K562 (cell line): ENCODE results near the gene RASL11A. TPM values are rescaled to one million over a fixed set of nuclear protein-coding genes. Genes with fewer than 3 reads are reported as not detected.

Experiments used
- ATAC-seq: fragments of 200-7000 bp; cut with Tn5 transposase; 3 replicates; pipeline ENCODE4 v1.9.1; 2020; ENCODE audit warnings: moderate library complexity
- BruUV-seq: library from RNA; stranded (reverse); fragments of 400-500 nt; replicated peaks from 2 replicates; lab custom pipeline; 2021; lab: Mats Ljungman, UMichigan
- CTCF ChIA-PET: fragments of 300-600 bp; formaldehyde crosslinking; extraction: SDS; loops from one replicate; lab custom pipeline; 2021; ENCODE audit warnings: low intra/inter-chr PET ratio; lab: Yijun Ruan, JAX
- POLR2A ChIA-PET: fragments of 300-600, 350-650 bp; sonication (Branson Sonifier 250); formaldehyde crosslinking; extraction: SDS; loops from one replicate; lab custom pipeline; 2021; ENCODE audit warnings: antibody characterized with exemption, inconsistent platforms; lab: Yijun Ruan, JAX
- DNase-seq, 4 experiments: peaks; one replicate each; pipeline versions ENCODE4 v3.0.0 to v3.0.0-alpha.2; 2011 to 2018; ENCODE audit warnings: low spot score in 3 of 4, mixed read lengths in 3 of 4; ENCODE audit errors: extremely low read depth in 1 of 4
- FAIRE-seq: peaks from 2 replicates; lab custom pipeline; 2011; peaks lifted over from hg19 to GRCh38; lab: Jason Lieb, UNC
- H2AFZ ChIP-seq: 2 replicates; pipeline ENCODE4 v1.6.0; 2011; ENCODE audit warnings: low read depth, low read length, control low read depth, inconsistent platforms
- H3K27ac ChIP-seq: fragments of 200-600 bp; 3 replicates; pipeline ENCODE4 v1.8.0; 2011; ENCODE audit warnings: low read depth, mild to moderate bottlenecking, control low read depth, inconsistent platforms, low read length, moderate library complexity, mixed read lengths; ENCODE audit errors: extremely low read depth
- H3K27me3 ChIP-seq, 2 experiments: fragments of 300-600 bp in 1 of 2; 2 replicates in 1 of 2; 3 replicates in 1 of 2; pipeline versions ENCODE4 v1.6.0 to v1.8.0; 2011; ENCODE audit warnings: inconsistent platforms in 2 of 2, low read length in 2 of 2, mild to moderate bottlenecking in 1 of 2, mixed read lengths in 1 of 2, moderate library complexity in 1 of 2; ENCODE audit not compliant: control insufficient read depth in 2 of 2, insufficient read depth in 2 of 2
- H3K36me3 ChIP-seq: fragments of 300-600 bp; 3 replicates; pipeline ENCODE4 v1.8.0; 2011; ENCODE audit warnings: mild to moderate bottlenecking, low read length, inconsistent platforms; ENCODE audit not compliant: control insufficient read depth, insufficient read depth
- H3K4me1 ChIP-seq, 2 experiments: fragments of 200-600 bp in 1 of 2; replicated peaks in 1 of 2; 2 replicates in 1 of 2; 3 replicates in 1 of 2; pipeline versions ENCODE4 v1.5.1 to v1.8.0; 2011; ENCODE audit warnings: inconsistent platforms in 2 of 2, low read length in 2 of 2, mild to moderate bottlenecking in 1 of 2, mixed read lengths in 1 of 2, moderate library complexity in 1 of 2; ENCODE audit not compliant: control insufficient read depth in 2 of 2, insufficient read depth in 2 of 2
- H3K4me2 ChIP-seq: 2 replicates; pipeline ENCODE4 v1.6.1; 2011; ENCODE audit warnings: low read length, control low read depth, inconsistent platforms, mixed read lengths; ENCODE audit not compliant: insufficient read depth
- H3K4me3 ChIP-seq: fragments of 200-600 bp; sonication (generic), shearing (Covaris generic); 2 replicates; pipeline ENCODE4 v1.5.1; 2016; ENCODE audit warnings: control low read depth, inconsistent platforms
- H3K79me2 ChIP-seq: fragments of 200-600 bp; 3 replicates; pipeline ENCODE4 v1.8.0; 2011; ENCODE audit warnings: low read length, inconsistent platforms; ENCODE audit not compliant: control insufficient read depth, insufficient read depth
- H3K9ac ChIP-seq, 2 experiments: 2 replicates each; pipeline versions ENCODE4 v1.6.0 to v1.6.1; 2011; ENCODE audit warnings: low read depth in 2 of 2, low read length in 2 of 2, control low read depth in 1 of 2, inconsistent platforms in 1 of 2, mild to moderate bottlenecking in 1 of 2, mixed read lengths in 1 of 2; ENCODE audit not compliant: insufficient read depth in 1 of 2
- H3K9me1 ChIP-seq: one replicate; pipeline ENCODE4 v1.6.0; 2011; ENCODE audit warnings: inconsistent platforms, mild to moderate bottlenecking, low read length, moderate library complexity; ENCODE audit not compliant: control insufficient read depth, insufficient read depth
- H3K9me3 ChIP-seq: replicated peaks from 2 replicates; pipeline ENCODE4 v1.5.1; 2011; ENCODE audit warnings: low read depth, low read length, inconsistent platforms; ENCODE audit not compliant: control insufficient read depth, insufficient read depth
- H4K20me1 ChIP-seq: replicated peaks from 2 replicates; pipeline ENCODE4 v1.6.1; 2011; ENCODE audit warnings: low read length, inconsistent platforms, mixed read lengths; ENCODE audit not compliant: control insufficient read depth, insufficient read depth
- ASH1L ChIP-seq: fragments of 450-650 bp; IDR thresholded peaks from 2 replicates; pipeline ENCODE4 v1.6.1; 2018; ENCODE audit warnings: borderline replicate concordance, mild to moderate bottlenecking, low read depth; ENCODE audit not compliant: partially characterized antibody
- DEAF1 ChIP-seq: fragments of 450-650 bp; formaldehyde crosslinking; IDR thresholded peaks from 2 replicates; pipeline ENCODE4 v1.4.0; 2020; ENCODE audit warnings: mild to moderate bottlenecking, moderate library complexity
- E2F3 ChIP-seq: fragments of 250-450 bp; sonication (Bioruptor Pico); IDR thresholded peaks from 2 replicates; pipeline ENCODE4 v1.4.0; 2020; ENCODE audit warnings: mild to moderate bottlenecking
- FOXP4 ChIP-seq: sonication (generic); formaldehyde crosslinking; IDR thresholded peaks from 2 replicates; pipeline ENCODE4 v1.8.0; 2022; ENCODE audit warnings: mild to moderate bottlenecking, missing genetic modification reagents, borderline replicate concordance
- FUS ChIP-seq: fragments of 200-400 bp; formaldehyde crosslinking; optimal IDR thresholded peaks from 2 replicates; pipeline ENCODE3; 2017; ENCODE audit warnings: low read depth, low read length
- HBP1 ChIP-seq: fragments of 450-650 bp; formaldehyde crosslinking; IDR thresholded peaks from 2 replicates; pipeline ENCODE4 v1.4.0; 2022; ENCODE audit warnings: missing genetic modification characterization
- HDAC2 ChIP-seq: fragments of 450-650 bp; IDR thresholded peaks from 2 replicates; pipeline ENCODE4 v1.6.1; 2016; ENCODE audit warnings: mild to moderate bottlenecking
- HDAC6 ChIP-seq: IDR thresholded peaks from 2 replicates; pipeline ENCODE4 v1.6.1; 2012; ENCODE audit warnings: low read depth, mild to moderate bottlenecking, control low read depth, inconsistent platforms, low read length, moderate library complexity
- MCM7 ChIP-seq, 2 experiments: fragments of 450-650 bp; IDR thresholded peaks; 2 replicates each; pipeline ENCODE4 v1.6.1; 2016 to 2018
- NCOA2 ChIP-seq, 2 experiments: fragments of 450-650 bp; IDR thresholded peaks; 2 replicates each; pipeline ENCODE4 v1.6.1; 2018; ENCODE audit warnings: mild to moderate bottlenecking in 2 of 2, moderate library complexity in 1 of 2; ENCODE audit not compliant: partially characterized antibody in 2 of 2
- NEUROD1 ChIP-seq: fragments of 150-350 bp; IDR thresholded peaks from 2 replicates; pipeline ENCODE4 v1.6.1; 2014; ENCODE audit warnings: borderline replicate concordance, low read length, low read depth; ENCODE audit not compliant: partially characterized antibody
- SMARCA5 ChIP-seq: fragments of 450-650 bp; IDR thresholded peaks from 2 replicates; pipeline ENCODE4 v1.6.1; 2016
- TBL1XR1 ChIP-seq, 2 experiments: IDR thresholded peaks; 2 replicates each; pipeline ENCODE4 v1.6.1; 2012; ENCODE audit warnings: improper control_type of control experiment in 2 of 2, low read length in 2 of 2, mild to moderate bottlenecking in 1 of 2
- THAP12 ChIP-seq: fragments of 250-450 bp; sonication (Bioruptor Pico); IDR thresholded peaks from 2 replicates; pipeline ENCODE4 v1.9.0; 2021; ENCODE audit warnings: mild to moderate bottlenecking, inconsistent platforms
- U2AF1 ChIP-seq: fragments of 200-400 bp; formaldehyde crosslinking; optimal IDR thresholded peaks from 2 replicates; pipeline ENCODE3; 2017; ENCODE audit warnings: mild to moderate bottlenecking, low read depth, low read length, moderate library complexity
- ZNF217 ChIP-seq: sonication (generic); formaldehyde crosslinking; IDR thresholded peaks from 2 replicates; pipeline ENCODE4 v1.8.0; 2022; ENCODE audit warnings: mild to moderate bottlenecking, missing genetic modification reagents
- ZNF75A ChIP-seq: fragments of 450-650 bp; formaldehyde crosslinking; IDR thresholded peaks from 2 replicates; pipeline ENCODE4 v1.4.0; 2020; ENCODE audit warnings: mild to moderate bottlenecking
- ZSCAN29 ChIP-seq: fragments of 450-650 bp; IDR thresholded peaks from 2 replicates; pipeline ENCODE4 v1.6.1; 2017
- in situ Hi-C: fragments of 300-500 bp; cut with MboI; formaldehyde crosslinking; loops from 4 replicates; pipeline ENCODE4 v1.15.0; 2018; ENCODE audit warnings: inconsistent platforms, mixed read lengths
- intact Hi-C: fragments of 100-400 bp; cut with micrococcal nuclease; formaldehyde crosslinking; loops from 2 replicates; pipeline ENCODE4 v1.14.2; 2022
- polyA plus RNA-seq, 8 experiments: library from polyadenylated mRNA; depleted of rRNA in 4 of 8; stranded (reverse) in 5 of 8; unstranded in 3 of 8; fragments of >200 nt; fragmentation: Nextera tagmentation in 2 of 8; fragmentation: Illumina TruSeq in 1 of 8; extraction: Ambion mirVana in 2 of 8; extraction: Trizol in 1 of 8; gene quantifications; 2 replicates each; pipeline versions ENCODE4 v1.2.1 to v1.2.3, GENCODE V29; 2011 to 2014; ENCODE audit warnings: inconsistent platforms in 1 of 8, missing spikeins in 1 of 8
- total RNA-seq, 7 experiments: library from RNA; depleted of rRNA in 6 of 7; stranded (reverse); fragments of >200 nt in 6 of 7; fragmentation: Illumina TruSeq in 2 of 7; extraction: Trizol in 2 of 7; gene quantifications; 2 replicates each; pipeline versions ENCODE4 v1.2.1 to v1.2.3, GENCODE V29; 2011 to 2021; ENCODE audit warnings: low replicate concordance in 1 of 7

RASL11A gene
- total and polyA plus RNA-seq, 9 of the 15 experiments (the other 6 are each of a cell fraction or from before 2014, with no cell fraction given): 0.11 to 2.2 (median 1.5) TPM; not detected in 1

- Histone ChIP-seq H3K9me1 (no peaks in the 10 kb centered on the region), H4K20me1 (no peaks in the 10 kb centered on the region), H3K4me1 (no peaks in the 10 kb centered on the region; a peak in 1 of 5 replicates), H3K9me3 (no peaks in the 10 kb centered on the region), H3K4me3 (no peak overlapping the region), H3K4me2 (no peak overlapping the region), H3K27ac (no peak overlapping the region), H2AFZ (no peak overlapping the region), H3K36me3 (no peaks in the 10 kb centered on the region), H3K79me2 (no peaks in the 10 kb centered on the region), H3K9ac (no peak overlapping the region), H3K27me3 (no peaks in the 10 kb centered on the region)
- no peak for ATAC-seq
- in situ Hi-C loops: no loop called here
- no peak for FAIRE-seq
- ChIA-PET CTCF (no interaction called here), POLR2A (no interaction called here)
- DNase-seq: no peak
- no TSS peak for BruUV-seq
- intact Hi-C loops: no loop called here
- TF ChIP-seq ZNF217 (CRISPR knock-in tag) (no peak), THAP12 (no peak), FUS (no peak), TBL1XR1 (IDR thresholded peaks at IDR 0.05; ENCODE audit: low read length in 2 of 2) (no peak), E2F3 (no peak), HDAC2 (no peak), ASH1L (no peak), U2AF1 (no peak), NEUROD1 (no peak), MCM7 (IDR thresholded peaks at IDR 0.05) (no peak), FOXP4 (no peak), SMARCA5 (no peak), ZNF75A (CRISPR knock-in tag) (no peak), HBP1 (no peak), NCOA2 (IDR thresholded peaks at IDR 0.05; ENCODE audit: partially characterized antibody in 2 of 2) (no peak), ZSCAN29 (no peak), HDAC6 (no peak), DEAF1 (no peak)
These were observed 42.5 kb upstream of the RASL11A start for GRCh38 chr13:27228131-27228530.
